Measurements from ENCODE around the gene SSTR4.
A peak's percentile ranks its signal among the peaks of the same experiment; 100 is the strongest.

Gene SSTR4

GRCh38 chr20:23046431-23046830 lies 11.3 kb downstream of the SSTR4 start:
- no peak for ATAC-seq

GRCh38 chr20:23047001-23047737 lies 12.1 kb downstream of the SSTR4 start:
- no peak for ATAC-seq

- ATAC-seq: no peak
Measured at GRCh38 chr20:23047738-23048214, 12.7 kb downstream of the SSTR4 start.

GRCh38 chr20:23048283-23049200 lies 13.4 kb downstream of the SSTR4 start:
- peak in 1 of 2 donors; percentile 19 for ATAC-seq

- ATAC-seq: no peak
Measured at GRCh38 chr20:23049201-23050075, 14.3 kb downstream of the SSTR4 start, which contains the start of gene THBD. Gene THBD, minus strand, starts transcription at chr20:23049672. Its CDS starts 168 bp downstream, at chr20:23049504.

GRCh38 chr20:23050076-23050838 lies 15.1 kb downstream of the SSTR4 start:
- ATAC-seq: no peak

- no peak for ATAC-seq
Measured at GRCh38 chr20:23050847-23051627, 15.9 kb downstream of the SSTR4 start.

- no peak for ATAC-seq
Measured at GRCh38 chr20:23052904-23053303, 17.8 kb downstream of the SSTR4 start.

GRCh38 chr20:23058240-23058639 lies 23.1 kb downstream of the SSTR4 start:
- ATAC-seq: no peak

GRCh38 chr20:23059001-23059400 lies 23.9 kb downstream of the SSTR4 start:
- ATAC-seq: no peak

GRCh38 chr20:23059846-23060245 lies 24.7 kb downstream of the SSTR4 start:
- no peak for ATAC-seq

GRCh38 chr20:23060629-23061028 lies 25.5 kb downstream of the SSTR4 start:
- no peak for ATAC-seq

GRCh38 chr20:23061262-23061661 lies 26.1 kb downstream of the SSTR4 start:
- no peak for ATAC-seq

GRCh38 chr20:23061734-23062561 lies 26.8 kb downstream of the SSTR4 start:
- ATAC-seq: no peak

GRCh38 chr20:23062632-23063031 lies 27.5 kb downstream of the SSTR4 start:
- no peak for ATAC-seq

GRCh38 chr20:23063168-23063567 lies 28.1 kb downstream of the SSTR4 start:
- ATAC-seq: no peak

GRCh38 chr20:23063581-23063980 lies 28.5 kb downstream of the SSTR4 start:
- no peak for ATAC-seq

- no peak for ATAC-seq
Measured at GRCh38 chr20:23065266-23066201, 30.4 kb downstream of the SSTR4 start.

GRCh38 chr20:23066772-23067171 lies 31.7 kb downstream of the SSTR4 start:
- no peak for ATAC-seq
